GM19468 (cell line): ENCODE measurements around the gene DUSP10.

Experiments
- ATAC-seq: cut with Tn5 transposase; IDR thresholded peaks from one replicate; pipeline ENCODE4 v1.9.1; 2021; ENCODE audit warnings: mild to moderate bottlenecking, moderate library complexity, moderate number of reproducible peaks; ENCODE audit not compliant: unreplicated experiment; ENCODE audit errors: extremely low read depth

DUSP10 gene

DNA sequence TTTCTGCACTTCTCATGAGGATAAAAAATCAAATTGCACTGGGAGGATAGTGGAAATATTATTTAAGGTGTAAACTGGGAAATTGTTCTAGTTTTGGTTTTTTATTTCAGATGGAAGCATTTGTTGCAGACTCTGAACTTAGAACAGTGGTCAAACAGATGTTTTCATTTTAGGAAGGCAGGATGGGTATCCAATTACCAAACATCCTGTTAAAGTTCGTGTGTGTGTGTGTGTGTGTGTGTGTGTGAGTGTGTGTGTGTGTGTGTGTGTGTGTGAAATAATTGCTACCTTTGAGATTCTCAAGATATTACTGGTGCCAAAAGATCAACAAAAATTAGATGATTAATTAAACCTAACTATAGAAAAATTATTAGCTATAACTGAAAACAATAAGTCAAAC, 24.3 kb upstream of the DUSP10 start:
- no peak for ATAC-seq

DNA sequence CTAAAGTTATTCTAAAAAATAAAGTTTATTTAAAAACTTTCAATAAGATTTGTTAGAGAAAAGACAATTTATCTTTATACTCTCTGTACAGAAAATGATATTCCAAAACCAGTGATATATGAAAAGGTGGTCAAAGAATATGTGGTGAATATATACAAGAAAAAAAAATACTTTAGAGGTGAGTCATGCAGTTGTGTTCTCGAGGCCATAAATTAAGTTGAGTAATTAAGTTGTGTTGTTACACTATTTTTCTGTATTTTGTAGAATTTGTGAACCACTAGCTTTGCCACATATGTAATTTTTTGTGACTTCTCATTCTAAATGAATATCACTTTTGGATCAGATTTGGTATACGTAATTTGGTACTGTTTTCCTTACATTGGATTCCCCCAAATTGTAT, 23.6 kb upstream of the DUSP10 start:
- no peak for ATAC-seq

DNA sequence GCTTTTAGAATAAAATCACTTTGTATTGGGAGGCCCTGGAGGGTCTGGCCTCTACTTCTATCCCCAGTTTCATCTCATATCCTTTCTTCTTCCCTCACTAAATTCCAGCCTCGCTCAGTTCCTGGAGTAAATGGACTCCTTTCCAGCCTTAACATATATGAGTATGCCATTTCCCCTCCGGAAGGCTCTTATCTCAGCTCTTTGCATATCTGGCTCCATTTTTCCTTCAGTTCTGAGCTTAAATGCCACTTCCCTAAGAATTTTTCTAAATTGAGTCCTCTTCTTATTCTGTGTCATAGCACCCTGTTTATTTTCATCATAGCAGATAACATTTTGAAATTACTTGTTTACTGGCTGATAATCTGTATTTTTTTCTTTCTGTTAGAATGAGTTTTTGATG, 20.2 kb upstream of the DUSP10 start:
- ATAC-seq = no peak

DNA sequence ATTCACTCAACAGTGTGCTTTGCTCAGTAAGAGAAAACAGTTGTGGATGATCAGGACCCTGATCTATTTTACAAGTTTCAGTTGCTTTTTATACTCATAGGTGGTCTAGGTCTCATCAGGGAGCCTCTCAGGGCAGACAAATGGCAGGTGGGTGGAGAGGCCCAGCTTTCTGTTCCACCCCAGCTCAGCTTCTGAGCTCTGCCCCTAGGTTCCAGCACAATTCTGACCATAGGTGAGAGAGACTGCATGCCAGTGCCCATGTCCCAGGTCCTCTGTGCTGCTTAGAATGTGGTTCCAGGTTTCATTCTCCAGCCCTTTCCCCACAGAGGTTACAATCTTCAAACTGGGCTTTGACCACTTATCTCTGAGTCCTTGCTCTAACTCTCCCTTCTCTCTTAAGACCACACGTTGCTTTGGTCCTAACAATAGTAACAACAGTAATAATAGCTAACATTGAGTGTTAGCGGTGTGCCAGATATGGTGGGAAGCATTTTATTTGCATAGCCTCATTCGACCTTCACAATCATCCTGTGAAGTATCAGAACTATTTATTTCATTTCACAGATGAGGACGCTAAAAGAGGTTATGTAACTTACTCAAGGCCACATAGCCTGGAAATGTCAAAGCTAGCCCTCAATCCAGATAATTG, 19.6 kb upstream of the DUSP10 start:
- ATAC-seq = peak; percentile 41

DNA sequence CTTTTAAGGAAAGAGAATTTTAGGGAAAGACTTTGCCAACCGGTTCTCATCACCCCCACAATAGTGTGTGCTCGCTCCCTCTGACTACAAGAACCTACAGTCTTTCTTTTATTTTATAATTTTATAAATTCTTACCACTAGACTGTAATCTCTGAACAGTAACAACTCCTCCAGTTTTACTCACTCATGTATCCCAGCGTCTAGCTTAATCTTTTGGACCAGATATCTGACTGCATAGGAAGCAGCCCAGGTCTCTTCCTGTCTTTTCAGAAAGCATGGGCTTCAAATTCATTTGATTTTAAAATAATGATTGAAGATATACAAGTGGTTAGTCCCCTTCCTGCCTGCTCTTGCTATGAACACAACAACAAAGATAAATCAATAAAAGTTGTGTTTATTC, 19.0 kb upstream of the DUSP10 start:
- no peak for ATAC-seq

DNA sequence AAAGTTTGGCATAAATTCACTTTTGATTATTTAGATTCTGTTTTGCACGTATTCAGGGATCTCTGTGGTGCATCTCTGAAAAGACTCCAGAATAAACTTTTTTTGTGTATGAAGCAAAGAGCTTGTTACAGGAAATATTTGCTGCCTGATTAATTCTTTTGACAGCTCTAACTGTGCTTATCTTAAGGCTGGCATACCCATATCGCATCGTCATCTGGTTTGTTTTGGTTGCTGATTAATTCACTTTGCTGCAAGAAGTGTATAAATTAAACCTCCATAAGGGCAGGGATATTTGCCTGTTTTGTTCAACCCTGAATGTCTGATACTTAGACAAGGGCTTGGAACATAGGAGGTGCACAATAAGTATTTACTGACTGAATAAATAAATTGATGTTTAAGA, 17.5 kb upstream of the DUSP10 start:
- ATAC-seq = no peak

DNA sequence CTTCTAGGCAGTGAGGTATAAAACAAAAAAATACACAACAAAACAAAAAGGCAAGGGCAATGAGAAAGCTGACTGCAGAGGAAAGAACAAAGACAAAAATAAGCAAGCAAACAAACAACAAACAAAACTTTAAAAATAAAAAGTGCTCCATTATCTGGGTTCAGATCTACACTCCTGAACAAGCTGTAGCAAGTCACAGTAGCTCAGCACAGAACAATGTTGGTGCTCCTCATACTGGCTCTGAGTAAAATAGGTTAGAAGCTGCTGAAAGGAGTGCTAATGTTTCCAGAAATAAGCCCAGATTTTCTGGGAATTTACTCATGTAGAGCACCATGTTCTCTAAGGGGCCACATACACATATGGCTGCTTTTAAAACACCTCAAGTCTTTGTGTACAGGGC, 16.6 kb upstream of the DUSP10 start:
- no peak for ATAC-seq

DNA sequence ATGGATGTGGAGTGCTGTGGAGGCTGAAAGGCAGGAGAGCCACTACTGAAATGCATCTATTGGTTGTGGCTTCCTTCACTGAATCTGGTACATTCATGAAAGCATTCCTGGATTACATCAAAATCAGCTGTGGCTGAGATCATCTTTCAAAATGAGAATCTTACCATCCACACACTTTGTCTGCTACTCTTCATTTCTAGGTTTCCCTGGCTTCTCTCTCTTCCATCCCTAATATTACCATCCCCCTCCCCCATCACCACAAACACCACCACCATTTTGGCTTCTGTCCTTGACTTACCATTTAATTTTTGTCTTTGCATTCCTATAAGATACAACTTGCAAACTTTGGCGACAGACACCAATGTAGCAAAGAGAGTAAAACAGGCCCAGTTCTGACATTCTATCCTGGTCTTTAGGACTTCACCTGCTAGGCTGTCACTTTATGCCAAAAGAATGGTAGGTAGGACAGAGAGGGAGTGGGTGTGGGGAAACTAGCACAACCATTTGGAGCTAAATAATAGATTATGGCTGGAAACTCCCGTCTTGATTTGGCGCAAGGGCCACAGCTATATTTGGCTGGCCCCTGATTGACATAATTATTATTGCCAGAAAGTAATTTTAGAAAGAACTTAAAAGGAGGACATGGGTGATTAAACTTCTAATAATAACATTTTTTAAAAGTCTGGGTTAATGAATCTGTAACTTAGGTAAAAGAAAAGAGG, 15.1 kb upstream of the DUSP10 start:
- no peak for ATAC-seq

DNA sequence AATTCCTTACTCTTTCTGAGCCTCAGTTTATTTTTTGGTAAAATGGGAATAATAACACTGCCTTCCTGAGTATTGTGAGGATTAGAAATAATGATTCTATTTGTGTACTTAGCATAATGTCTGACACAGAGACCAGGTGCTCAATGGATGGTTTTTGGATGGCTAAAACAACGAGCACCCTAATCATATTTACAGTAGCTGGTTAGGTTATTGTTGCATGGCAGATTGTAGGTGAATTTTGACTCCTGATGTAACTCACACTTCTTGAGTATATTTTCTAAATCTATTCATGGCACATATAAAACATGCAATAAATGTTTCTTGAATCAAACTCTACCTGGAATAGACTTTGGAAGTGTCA, 11.9 kb upstream of the DUSP10 start:
- peak; percentile 10 for ATAC-seq

DNA sequence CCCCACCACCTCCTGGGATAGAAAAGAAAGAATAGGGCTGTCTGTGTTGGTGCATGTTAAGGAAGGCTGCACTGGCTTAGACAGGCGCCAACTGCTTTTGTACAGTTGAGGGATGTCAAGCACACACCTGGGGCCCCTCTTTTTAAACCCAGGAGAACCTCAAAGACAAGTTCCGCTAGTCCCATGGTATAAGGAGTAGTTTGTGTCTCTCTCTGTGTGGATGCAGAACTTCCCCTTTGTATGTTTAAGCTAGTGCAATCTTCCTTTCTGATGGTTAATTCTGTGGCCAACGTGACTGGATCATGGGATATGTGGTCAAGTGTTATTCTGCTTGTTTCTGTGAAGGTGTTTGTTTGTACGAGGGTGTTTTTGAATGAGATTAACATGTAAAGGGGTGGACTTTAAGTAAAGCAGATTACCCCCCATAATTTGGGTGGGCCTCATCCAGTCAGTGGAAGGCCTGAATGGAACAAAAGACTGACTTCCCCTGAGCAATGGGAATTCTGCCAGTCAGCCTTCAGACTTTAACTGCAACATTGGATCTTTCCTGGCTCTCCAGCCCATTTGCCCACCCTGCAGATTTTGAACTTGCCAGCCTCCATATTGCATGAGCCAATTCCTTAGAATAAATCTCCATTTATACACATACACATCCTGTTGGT, 9.5 kb upstream of the DUSP10 start:
- no peak for ATAC-seq

DNA sequence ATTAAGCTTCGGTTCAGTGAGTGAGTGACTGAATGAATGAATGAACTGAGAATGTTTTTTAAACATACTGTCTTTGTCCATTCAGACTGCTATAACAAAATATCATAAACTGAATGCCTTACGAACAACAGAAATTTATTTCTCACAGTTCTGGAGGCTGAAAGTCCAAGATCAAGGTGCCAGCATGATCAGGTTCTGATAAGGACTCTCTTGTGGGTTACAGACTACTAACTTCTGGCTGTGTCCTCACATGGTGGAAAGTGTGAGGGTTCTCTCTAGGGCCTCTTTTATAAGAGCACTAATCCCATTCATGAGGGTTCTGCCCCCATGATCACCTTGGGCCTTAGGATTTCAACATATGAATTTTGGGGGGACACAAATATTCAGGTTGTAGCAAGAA, 7.1 kb upstream of the DUSP10 start:
- no peak for ATAC-seq

DNA sequence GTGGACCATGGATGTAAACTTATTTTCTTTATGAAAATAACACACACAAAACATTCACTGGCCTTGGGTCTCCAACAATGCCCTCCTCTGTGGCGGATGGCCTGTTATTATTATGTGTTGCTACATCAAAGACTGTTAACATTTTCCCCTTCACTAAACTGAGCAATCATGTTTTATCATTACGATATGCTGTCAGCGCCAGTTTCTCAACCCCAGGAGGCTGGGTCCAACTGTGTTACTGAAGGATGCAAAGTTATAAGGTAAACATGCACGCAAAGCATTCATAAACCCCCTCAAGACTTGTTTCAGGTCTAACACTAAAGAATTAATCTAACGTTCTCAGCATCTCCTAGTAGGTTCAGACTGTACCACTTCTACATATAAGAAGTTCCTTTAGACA, 6.0 kb upstream of the DUSP10 start:
- ATAC-seq = no peak

DNA sequence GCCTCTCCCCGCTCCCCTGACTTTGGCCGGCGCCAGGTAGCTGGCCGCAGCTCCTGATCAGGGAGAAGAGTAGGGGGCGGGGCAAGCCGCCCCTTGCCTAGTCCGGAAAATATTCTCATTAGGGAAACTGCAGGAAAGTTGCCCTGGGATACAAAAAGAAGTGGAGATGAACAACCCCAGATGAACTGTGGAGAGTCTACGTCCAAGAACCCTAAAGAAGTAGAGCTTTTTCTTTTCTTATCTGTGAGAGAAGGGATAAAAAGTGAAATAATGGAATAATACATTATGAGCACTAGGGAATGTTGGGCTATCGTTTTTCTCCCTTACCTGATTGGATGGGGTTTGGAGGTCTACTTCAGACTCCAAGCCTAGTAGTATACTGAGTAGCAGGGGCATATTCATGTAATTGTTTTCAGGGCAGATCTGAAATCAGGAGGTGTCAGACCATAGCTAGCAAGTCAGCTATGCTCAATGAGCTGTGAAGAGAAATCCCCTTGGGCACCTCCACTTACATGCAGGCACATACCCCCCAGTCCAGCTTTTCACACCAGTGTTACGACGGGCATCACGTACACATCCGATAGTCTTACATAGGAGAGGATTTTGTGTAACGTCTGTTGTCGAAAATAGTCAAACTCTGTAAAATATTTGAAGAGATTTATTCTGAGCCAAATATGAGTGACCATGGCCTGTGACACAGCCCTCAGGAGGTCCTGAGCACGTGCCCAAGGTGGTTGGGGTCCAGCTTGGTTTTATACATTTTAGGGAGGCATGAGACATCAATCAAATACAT, 1.7 kb upstream of the DUSP10 start:
- peak; percentile 7 for ATAC-seq

DNA sequence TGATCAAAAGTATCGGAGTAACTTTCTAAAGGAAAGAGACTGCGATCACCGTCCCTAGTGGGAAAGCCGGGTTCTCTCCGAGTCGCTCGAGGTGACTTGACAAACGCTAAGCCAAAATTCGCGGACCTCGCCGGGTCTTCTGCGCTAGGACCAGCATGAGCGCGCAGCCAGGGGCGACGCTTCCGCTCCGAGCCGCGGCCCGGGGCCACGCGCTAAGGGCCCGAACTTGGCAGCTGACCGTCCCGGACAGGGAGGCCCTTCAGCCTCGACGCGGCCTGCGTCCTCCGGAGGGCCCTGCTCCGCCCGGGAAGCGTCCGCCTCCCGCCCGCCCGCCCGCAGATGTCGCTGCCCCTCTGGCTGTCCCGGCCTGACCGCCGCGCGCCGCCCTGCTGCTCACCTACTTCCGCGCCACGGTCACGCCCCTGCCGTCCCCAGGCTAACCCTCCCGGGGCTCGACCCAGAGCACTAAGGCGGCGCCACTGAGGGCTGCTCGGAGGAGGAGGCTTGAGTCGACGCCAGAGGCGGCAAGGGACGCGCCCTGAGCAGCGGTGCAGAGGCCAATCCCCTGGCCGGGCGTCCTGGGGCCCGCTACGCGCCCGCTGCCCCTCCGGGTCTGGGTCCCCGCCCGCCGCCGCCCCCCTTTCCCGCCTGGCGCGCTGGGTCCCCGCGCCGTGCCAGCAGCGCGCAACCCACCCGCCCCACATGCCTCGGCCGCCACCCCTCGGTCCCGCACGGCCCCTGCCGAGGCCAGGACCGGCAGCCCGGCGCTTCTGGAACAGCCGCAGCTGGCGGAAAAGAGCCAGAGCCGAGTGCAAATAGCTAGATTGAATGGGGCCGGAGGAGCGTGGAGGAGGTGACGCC, 896 bp upstream of the DUSP10 start:
- peak; percentile 6 for ATAC-seq

DNA sequence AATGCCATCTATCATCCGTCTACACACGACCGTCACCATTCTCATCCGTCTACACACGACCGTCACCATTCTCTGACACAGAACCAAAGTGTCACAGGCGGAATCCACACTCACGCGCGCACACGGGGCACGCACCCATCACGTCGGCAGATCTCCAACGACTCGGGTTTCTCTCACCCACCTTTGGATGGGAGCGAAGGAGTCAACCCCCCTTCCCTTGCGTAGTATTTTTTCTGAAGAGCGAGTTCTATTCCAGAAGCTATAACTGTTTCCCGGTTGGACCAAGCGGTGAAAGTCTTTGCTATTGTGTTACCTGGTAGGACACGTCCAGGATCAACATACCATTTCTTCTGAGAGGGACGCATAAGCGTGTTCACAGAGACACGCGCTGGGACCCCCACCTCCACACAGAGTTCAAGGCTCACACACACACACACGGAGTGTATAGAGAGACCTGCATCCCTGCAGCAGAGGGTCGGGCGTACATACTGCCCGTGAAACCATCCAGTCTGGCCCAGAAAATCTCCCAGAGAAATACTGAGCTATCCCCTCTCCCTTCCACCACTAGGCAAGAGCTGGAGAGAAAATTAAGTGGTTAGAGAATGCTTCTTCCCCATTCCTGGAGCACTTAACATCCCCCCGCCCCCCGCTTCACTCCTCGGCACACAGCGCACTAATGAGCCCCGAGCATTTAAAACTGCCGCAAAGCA, 741 bp downstream of the DUSP10 start:
- ATAC-seq = no peak

DNA sequence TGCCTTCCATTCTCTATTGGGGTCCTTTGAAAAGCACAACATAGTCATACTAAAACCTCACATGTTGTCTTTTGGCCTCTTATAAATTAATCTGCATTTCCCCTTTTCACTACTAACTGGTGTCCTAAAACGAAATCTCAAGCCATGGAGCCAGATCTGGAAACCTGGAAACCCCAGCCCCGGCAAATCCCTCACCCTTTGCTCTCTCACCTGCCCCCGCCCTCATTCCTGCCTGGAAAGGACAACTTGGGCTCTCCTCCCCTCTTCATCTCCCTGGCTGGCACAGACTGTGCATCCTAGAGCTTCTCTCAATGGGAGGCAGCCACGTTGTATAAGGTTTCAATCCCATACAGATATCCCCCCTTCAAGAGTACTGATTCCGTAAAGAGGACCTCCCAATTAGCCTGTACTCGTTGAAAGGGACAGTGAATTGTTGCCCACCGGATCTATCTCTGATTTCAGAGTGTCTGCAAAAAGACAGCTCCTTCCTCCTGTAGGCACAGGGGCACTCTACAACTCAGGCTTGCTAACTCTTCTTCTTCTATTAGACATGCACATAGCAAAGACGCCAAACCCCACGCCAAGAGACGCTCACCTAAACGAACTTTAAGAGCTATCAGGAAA, 1.4 kb downstream of the DUSP10 start:
- ATAC-seq = no peak

DNA sequence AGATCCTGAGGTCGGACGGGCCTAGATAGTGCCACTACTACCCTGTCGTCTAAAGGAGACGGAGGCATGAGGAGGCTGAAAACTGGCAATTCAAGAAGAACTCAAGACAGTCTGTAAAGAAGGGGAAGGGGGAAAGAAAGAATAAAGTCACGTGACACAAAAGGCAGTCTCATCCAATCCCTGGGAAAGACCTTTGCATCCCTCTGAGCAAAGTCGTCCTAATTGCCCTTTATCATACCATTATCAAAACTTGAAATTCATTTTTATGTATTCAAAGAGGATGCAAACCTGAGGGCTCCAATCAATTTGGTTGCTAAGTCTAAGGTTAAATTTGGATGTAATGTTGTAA, 2.2 kb downstream of the DUSP10 start:
- no peak for ATAC-seq

DNA sequence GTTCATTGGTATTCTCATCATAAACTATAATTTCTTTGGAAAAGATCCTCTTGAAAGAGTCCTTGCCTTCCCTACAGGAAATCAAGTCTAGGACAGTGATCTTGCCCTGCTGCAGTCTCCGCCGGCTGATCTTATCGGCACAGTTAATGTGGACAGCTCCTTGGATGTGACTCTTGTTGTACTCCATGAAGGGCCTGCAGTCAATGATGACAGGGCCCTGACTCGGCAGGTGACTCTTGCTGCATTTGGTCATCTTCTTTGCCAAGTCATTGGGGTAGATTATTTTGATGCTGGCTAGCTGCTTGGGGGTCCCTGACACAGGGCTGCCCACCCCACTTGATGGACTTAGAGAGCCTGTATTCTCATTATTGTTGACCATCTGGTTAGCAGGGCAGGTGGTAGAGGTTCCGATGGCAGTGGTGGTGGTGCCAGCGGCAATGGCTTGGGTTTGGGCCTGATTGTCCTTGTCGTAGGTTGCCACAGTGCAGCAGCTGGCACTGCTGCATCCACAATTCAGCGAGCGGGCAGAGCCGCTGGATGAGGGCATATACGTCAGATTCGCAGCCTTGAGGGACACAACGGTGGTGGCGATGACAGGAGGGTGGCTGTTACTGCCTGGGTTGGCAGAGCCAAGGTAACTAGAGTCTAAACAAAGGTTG, 2.7 kb downstream of the DUSP10 start:
- ATAC-seq = no peak

DNA sequence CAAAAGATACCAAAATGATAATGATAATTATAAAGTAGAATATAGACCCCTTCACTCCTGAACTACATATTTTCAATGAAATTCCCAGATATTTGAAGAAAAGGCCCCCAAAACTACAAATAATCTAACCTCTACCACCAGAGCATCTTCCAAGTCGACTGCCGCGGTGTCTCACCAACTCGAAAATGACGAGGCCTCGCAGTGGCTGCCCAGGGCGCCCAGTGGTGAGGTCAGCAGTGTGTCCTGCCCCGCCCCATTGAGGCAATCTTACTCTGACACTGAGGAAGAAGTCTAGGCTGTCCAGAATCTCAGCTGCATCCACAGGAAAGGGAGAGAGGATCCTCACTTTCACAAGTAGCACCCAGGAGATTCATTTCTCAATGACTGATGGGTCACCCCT, 5.2 kb downstream of the DUSP10 start:
- no peak for ATAC-seq
